Prostate gland (tissue), 2 donors: Measurements from ENCODE around the gene SUSD1.

ENCODE experiments used
- POLR2A ChIP-seq: fragments of 450-650 bp; IDR thresholded peaks from one replicate; pipeline ENCODE4 v1.6.1; 2016; ENCODE audit warnings: antibody characterized with exemption, mild to moderate bottlenecking
- POLR2AphosphoS5 ChIP-seq: sonication (generic); formaldehyde crosslinking; IDR thresholded peaks from one replicate; pipeline ENCODE4 v1.6.1; 2017; ENCODE audit warnings: antibody characterized with exemption
- TF ChIP-seq, protein P1 (sequence below), 4 experiments: fragments of 200-600 bp in 2 of 4; fragments of 450-650 bp in 2 of 4; sonication (generic) in 2 of 4; IDR thresholded peaks; 1 replicate in 3 of 4; 2 replicates in 1 of 4; pipeline ENCODE4 v1.5.1; 2016 to 2019; ENCODE audit warnings: antibody characterized with exemption in 4 of 4, mild to moderate bottlenecking in 2 of 4, moderate library complexity in 2 of 4

- TF ChIP-seq, protein P1, sequence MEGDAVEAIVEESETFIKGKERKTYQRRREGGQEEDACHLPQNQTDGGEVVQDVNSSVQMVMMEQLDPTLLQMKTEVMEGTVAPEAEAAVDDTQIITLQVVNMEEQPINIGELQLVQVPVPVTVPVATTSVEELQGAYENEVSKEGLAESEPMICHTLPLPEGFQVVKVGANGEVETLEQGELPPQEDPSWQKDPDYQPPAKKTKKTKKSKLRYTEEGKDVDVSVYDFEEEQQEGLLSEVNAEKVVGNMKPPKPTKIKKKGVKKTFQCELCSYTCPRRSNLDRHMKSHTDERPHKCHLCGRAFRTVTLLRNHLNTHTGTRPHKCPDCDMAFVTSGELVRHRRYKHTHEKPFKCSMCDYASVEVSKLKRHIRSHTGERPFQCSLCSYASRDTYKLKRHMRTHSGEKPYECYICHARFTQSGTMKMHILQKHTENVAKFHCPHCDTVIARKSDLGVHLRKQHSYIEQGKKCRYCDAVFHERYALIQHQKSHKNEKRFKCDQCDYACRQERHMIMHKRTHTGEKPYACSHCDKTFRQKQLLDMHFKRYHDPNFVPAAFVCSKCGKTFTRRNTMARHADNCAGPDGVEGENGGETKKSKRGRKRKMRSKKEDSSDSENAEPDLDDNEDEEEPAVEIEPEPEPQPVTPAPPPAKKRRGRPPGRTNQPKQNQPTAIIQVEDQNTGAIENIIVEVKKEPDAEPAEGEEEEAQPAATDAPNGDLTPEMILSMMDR (IDR thresholded peaks at IDR 0.05), result no peak
- TF ChIP-seq POLR2A, result no peak
- no peak for TF ChIP-seq POLR2AphosphoS5
These were observed 12.3 kb upstream of the SUSD1 start for GRCh38 chr9:112187404-112187803.
